HepG2 (cell line): ENCODE data around the gene ALPI. TPM values are rescaled to one million over a fixed set of nuclear protein-coding genes. Genes with fewer than 3 reads are reported as not detected.

ENCODE experiments used
- GATA4 ChIP-seq: sonication (generic); IDR thresholded peaks from 2 replicates; pipeline ENCODE4 v1.6.1; 2016; ENCODE audit warnings: antibody characterized with exemption, low read depth, borderline replicate concordance
- KDM5B ChIP-seq: sonication (generic); formaldehyde crosslinking; IDR thresholded peaks from 2 replicates; pipeline ENCODE4 v1.4.0; 2020; ENCODE audit warnings: missing genetic modification reagents, mild to moderate bottlenecking, borderline replicate concordance
- KLF12 ChIP-seq: sonication (generic); formaldehyde crosslinking; IDR thresholded peaks from 2 replicates; pipeline ENCODE4 v1.4.0; 2020; ENCODE audit warnings: missing genetic modification reagents, borderline replicate concordance
- NR2F2 ChIP-seq: IDR thresholded peaks from 2 replicates; pipeline ENCODE4 v1.6.1; 2012; ENCODE audit warnings: low read depth, inconsistent platforms, borderline replicate concordance
- SATB2 ChIP-seq: sonication (generic); formaldehyde crosslinking; IDR thresholded peaks from 2 replicates; pipeline ENCODE4 v1.5.0; 2020; ENCODE audit warnings: missing genetic modification reagents
- SOX6 ChIP-seq, 2 experiments: fragments of 450-650 bp in 1 of 2; sonication (generic) in 1 of 2; formaldehyde crosslinking in 1 of 2; IDR thresholded peaks; 2 replicates each; pipeline versions ENCODE4 v1.4.0 to v1.6.1; 2017 to 2020; ENCODE audit warnings: antibody characterized with exemption in 1 of 2, mild to moderate bottlenecking in 1 of 2, missing genetic modification reagents in 1 of 2
- TBX2 ChIP-seq: sonication (generic); formaldehyde crosslinking; IDR thresholded peaks from 2 replicates; pipeline ENCODE4 v1.5.0; 2020; ENCODE audit warnings: missing genetic modification reagents, mild to moderate bottlenecking, borderline replicate concordance
- TMF1 ChIP-seq: sonication (generic); formaldehyde crosslinking; IDR thresholded peaks from 2 replicates; pipeline ENCODE4 v1.8.1; 2022; ENCODE audit warnings: low read depth, missing genetic modification reagents
- TOPORS ChIP-seq: sonication (generic); formaldehyde crosslinking; IDR thresholded peaks from 2 replicates; pipeline ENCODE4 v1.8.0; 2023; ENCODE audit warnings: mild to moderate bottlenecking, missing genetic modification reagents
- ZNF225 ChIP-seq: sonication (generic); formaldehyde crosslinking; IDR thresholded peaks from 2 replicates; pipeline ENCODE4 v1.4.0; 2020; ENCODE audit warnings: mild to moderate bottlenecking, missing genetic modification reagents
- ZNF891 ChIP-seq: sonication (generic); formaldehyde crosslinking; IDR thresholded peaks from 2 replicates; pipeline ENCODE4 v1.5.0; 2020; ENCODE audit warnings: mild to moderate bottlenecking, missing genetic modification reagents
- polyA plus RNA-seq, 8 experiments: library from polyadenylated mRNA; depleted of rRNA in 3 of 8; stranded (reverse) in 7 of 8; unstranded in 1 of 8; fragments of >200 nt; fragmentation: Illumina TruSeq in 4 of 8; extraction: Trizol in 4 of 8; gene quantifications; 2 replicates each; pipeline versions ENCODE4 v1.2.1 to v1.2.3, GENCODE V29; 2011 to 2016; ENCODE audit warnings: low read depth in 4 of 8, missing spikeins in 1 of 8, mixed read lengths in 1 of 8; ENCODE audit not compliant: insufficient read depth in 1 of 8
- total RNA-seq, 5 experiments: library from RNA; depleted of rRNA; stranded (reverse); fragments of >200 nt; fragmentation: Illumina TruSeq; extraction: Trizol; gene quantifications; 2 replicates each; pipeline ENCODE4 v1.2.3, GENCODE V29; 2016; ENCODE audit warnings: low read depth in 1 of 5
- TF ChIP-seq, protein P1 (sequence below): sonication (generic); formaldehyde crosslinking; IDR thresholded peaks from 2 replicates; pipeline ENCODE4 v1.5.0; 2020; ENCODE audit warnings: mild to moderate bottlenecking, missing genetic modification reagents
- TF ChIP-seq, protein P2 (sequence below): sonication (generic); formaldehyde crosslinking; IDR thresholded peaks from 2 replicates; pipeline ENCODE4 v1.8.0; 2023; ENCODE audit warnings: mild to moderate bottlenecking, missing genetic modification reagents
- TF ChIP-seq, protein P3 (sequence below): sonication (generic); formaldehyde crosslinking; IDR thresholded peaks from 2 replicates; pipeline ENCODE4 v1.5.0; 2020; ENCODE audit warnings: mild to moderate bottlenecking, missing genetic modification reagents, borderline replicate concordance
- TF ChIP-seq, protein P4 (sequence below): sonication (generic); formaldehyde crosslinking; IDR thresholded peaks from 2 replicates; pipeline ENCODE4 v1.8.1; 2023; ENCODE audit warnings: mild to moderate bottlenecking, missing genetic modification reagents, borderline replicate concordance
- TF ChIP-seq, protein P5 (sequence below): sonication (generic); formaldehyde crosslinking; IDR thresholded peaks from 2 replicates; pipeline ENCODE4 v1.4.0; 2020; ENCODE audit warnings: missing genetic modification reagents; ENCODE audit errors: not compliant biosample characterization
- TF ChIP-seq, protein P6 (sequence below): sonication (generic); formaldehyde crosslinking; IDR thresholded peaks from 2 replicates; pipeline ENCODE4 v1.4.0; 2020; ENCODE audit warnings: mild to moderate bottlenecking, missing genetic modification reagents

ALPI gene
- total and polyA plus RNA-seq, 2 of the 13 experiments (the other 11 are each of a cell fraction or from before 2014, with no cell fraction given), result not detected

DNA sequence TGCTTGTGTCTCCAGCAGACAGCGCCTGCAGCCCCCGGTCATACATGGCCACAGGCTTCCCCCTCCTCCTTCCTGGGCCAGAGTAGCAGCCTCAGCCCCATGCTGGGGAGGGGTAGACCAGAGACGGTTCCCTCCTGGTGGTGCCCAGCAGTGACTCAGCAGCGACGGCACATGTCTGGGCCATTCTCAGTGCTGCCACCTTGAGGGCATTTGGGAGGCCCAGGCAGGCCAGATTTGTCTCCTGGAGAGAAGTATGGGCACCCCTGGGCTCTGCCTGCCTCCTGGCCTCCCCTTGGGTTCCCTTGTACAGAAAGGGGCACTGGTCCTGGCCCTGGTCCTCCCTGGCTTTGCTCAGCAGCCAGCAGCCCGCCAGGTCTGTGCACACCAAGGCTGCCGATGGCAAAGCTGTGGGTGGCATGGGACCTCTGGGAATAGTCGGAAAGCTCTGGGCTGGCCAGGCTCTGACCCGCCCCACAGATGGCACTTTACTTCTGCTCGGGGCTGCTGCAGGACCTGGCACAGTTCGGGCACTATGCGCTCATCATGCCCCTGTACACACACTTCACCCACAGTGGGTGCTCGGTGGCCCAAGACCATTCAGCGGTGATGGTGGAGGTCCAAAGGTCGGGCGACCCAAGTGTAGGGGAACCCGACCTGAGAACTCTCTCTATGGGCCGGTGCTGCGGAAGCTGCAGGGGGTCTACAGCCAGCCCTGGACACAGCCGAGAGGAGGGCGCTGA is 11.4 kb upstream of the ALPI start (continued):
- TF ChIP-seq, protein P1, sequence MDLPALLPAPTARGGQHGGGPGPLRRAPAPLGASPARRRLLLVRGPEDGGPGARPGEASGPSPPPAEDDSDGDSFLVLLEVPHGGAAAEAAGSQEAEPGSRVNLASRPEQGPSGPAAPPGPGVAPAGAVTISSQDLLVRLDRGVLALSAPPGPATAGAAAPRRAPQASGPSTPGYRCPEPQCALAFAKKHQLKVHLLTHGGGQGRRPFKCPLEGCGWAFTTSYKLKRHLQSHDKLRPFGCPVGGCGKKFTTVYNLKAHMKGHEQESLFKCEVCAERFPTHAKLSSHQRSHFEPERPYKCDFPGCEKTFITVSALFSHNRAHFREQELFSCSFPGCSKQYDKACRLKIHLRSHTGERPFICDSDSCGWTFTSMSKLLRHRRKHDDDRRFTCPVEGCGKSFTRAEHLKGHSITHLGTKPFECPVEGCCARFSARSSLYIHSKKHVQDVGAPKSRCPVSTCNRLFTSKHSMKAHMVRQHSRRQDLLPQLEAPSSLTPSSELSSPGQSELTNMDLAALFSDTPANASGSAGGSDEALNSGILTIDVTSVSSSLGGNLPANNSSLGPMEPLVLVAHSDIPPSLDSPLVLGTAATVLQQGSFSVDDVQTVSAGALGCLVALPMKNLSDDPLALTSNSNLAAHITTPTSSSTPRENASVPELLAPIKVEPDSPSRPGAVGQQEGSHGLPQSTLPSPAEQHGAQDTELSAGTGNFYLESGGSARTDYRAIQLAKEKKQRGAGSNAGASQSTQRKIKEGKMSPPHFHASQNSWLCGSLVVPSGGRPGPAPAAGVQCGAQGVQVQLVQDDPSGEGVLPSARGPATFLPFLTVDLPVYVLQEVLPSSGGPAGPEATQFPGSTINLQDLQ, result peak; percentile 4; the same call in 1 of the 2 replicates
- TF ChIP-seq SOX6 (IDR thresholded peaks at IDR 0.05), result no peak
- TF ChIP-seq SOX6 (CRISPR knock-in tag; IDR thresholded peaks at IDR 0.05), result no peak
- TF ChIP-seq TOPORS (CRISPR knock-in tag), result no peak
- TF ChIP-seq ZNF891 (CRISPR knock-in tag), result 0 out of 2 replicates have a peak, but pooled peaks have one; percentile 45
- TF ChIP-seq, protein P2, sequence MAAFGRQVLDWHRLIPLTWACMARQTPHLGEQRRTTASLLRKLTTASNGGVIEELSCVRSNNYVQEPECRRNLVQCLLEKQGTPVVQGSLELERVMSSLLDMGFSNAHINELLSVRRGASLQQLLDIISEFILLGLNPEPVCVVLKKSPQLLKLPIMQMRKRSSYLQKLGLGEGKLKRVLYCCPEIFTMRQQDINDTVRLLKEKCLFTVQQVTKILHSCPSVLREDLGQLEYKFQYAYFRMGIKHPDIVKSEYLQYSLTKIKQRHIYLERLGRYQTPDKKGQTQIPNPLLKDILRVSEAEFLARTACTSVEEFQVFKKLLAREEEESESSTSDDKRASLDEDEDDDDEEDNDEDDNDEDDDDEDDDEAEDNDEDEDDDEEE (CRISPR knock-in tag), result no peak
- no peak for TF ChIP-seq SATB2 (CRISPR knock-in tag)
- 0 out of 2 replicates have a peak, but pooled peaks have one; percentile 7 for TF ChIP-seq KDM5B
- no peak for TF ChIP-seq GATA4
- no peak for TF ChIP-seq KLF12
- no peak for TF ChIP-seq NR2F2
- TF ChIP-seq, protein P3, sequence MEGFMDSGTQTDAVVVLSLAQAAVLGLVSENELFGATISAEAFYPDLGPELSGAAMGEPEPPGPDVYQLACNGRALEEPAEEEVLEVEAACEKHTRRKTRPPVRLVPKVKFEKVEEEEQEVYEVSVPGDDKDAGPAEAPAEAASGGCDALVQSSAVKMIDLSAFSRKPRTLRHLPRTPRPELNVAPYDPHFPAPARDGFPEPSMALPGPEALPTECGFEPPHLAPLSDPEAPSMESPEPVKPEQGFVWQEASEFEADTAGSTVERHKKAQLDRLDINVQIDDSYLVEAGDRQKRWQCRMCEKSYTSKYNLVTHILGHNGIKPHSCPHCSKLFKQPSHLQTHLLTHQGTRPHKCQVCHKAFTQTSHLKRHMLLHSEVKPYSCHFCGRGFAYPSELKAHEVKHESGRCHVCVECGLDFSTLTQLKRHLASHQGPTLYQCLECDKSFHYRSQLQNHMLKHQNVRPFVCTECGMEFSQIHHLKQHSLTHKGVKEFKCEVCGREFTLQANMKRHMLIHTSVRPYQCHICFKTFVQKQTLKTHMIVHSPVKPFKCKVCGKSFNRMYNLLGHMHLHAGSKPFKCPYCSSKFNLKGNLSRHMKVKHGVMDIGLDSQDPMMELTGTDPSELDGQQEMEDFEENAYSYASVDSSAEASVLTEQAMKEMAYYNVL (CRISPR knock-in tag), result 0 out of 2 replicates have a peak, but pooled peaks have one; percentile 51
- TF ChIP-seq, protein P4, sequence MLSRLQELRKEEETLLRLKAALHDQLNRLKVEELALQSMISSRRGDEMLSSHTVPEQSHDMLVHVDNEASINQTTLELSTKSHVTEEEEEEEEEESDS (CRISPR knock-in tag), result no peak
- TF ChIP-seq, protein P5, sequence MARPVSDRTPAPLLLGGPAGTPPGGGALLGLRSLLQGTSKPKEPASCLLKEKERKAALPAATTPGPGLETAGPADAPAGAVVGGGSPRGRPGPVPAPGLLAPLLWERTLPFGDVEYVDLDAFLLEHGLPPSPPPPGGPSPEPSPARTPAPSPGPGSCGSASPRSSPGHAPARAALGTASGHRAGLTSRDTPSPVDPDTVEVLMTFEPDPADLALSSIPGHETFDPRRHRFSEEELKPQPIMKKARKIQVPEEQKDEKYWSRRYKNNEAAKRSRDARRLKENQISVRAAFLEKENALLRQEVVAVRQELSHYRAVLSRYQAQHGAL, result no peak
- TF ChIP-seq ZNF225 (CRISPR knock-in tag), result peak; percentile 61; the same call in 1 of the 2 replicates
- no peak for TF ChIP-seq TMF1 (CRISPR knock-in tag)
- TF ChIP-seq TBX2, result no peak
- TF ChIP-seq, protein P6, sequence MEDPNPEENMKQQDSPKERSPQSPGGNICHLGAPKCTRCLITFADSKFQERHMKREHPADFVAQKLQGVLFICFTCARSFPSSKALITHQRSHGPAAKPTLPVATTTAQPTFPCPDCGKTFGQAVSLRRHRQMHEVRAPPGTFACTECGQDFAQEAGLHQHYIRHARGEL (CRISPR knock-in tag), result no peak
- TF ChIP-seq, all 625 proteins: peak for 42
